ENCODE results near the gene SH3RF2. TPM values are rescaled to one million over a fixed set of nuclear protein-coding genes. Genes with fewer than 3 reads are reported as not detected.
"Not testable (repeated sequence)": the region's sequence is repeated elsewhere in the genome, so short reads cannot be mapped to it uniquely, and the experiment has no call there.

The SH3RF2 gene
- total and polyA plus RNA-seq, 2 donors (not counting 1 experiment from before 2014, with no cell fraction given) = 0.03 TPM; not detected in 1

DNA sequence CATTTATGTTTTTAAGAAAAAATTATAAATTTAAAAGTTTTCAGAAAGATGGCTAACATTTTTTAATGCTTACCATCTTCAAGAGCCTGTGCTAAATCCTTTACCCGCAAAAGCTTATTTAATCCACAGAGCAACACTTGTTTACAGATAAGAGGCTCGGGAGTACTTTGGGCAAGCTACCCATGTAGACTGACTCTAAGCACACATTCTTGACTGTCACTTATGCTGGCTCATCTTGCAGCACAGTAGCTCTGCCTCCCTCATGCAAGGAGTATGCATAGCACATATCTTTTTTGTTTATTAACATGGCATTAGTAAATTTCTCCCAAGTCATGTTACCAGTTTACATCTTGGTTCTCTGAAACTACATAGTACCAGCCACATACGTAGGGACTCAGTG is 14.7 kb downstream of the SH3RF2 start:
- H4K20me1 ChIP-seq (ENCODE audit: control insufficient read depth, insufficient read depth, low read length, poor library complexity, severe bottlenecking) = no peaks in the 10 kb centered on the region
- H3K36me3 ChIP-seq (replicated peaks in 1 of 2; ENCODE audit: control extremely low read depth in 1 of 2, control insufficient read depth in 1 of 2, extremely low read depth in 1 of 2, insufficient read depth in 2 of 2, low read length in 1 of 2) = no peaks in the 10 kb centered on the region
- ATAC-seq (ENCODE audit: low read depth) (no peak), DNase-seq (no peak)
- H3K9me3 Mint-ChIP-seq (ENCODE audit: insufficient read depth) = no peaks in the 10 kb centered on the region
- H3K4me2 ChIP-seq (replicated peaks; ENCODE audit: low read depth, low read length, poor library complexity, severe bottlenecking) = no peak overlapping the region
- peaks cover 17% of the 10 kb centered on the region for H3K27me3 Mint-ChIP-seq
- no peaks in the 10 kb centered on the region for H3K9me3 ChIP-seq (ENCODE audit: control extremely low read depth in 1 of 3, control insufficient read depth in 2 of 3, insufficient read depth in 1 of 3, low read length in 2 of 3)
- no peaks in the 10 kb centered on the region for H3K4me1 ChIP-seq (ENCODE audit: control insufficient read depth in 2 of 2, insufficient read depth in 2 of 2, low read length in 2 of 2)
- no CpG with 5 or more reads among the region's 3 CpGs for WGBS (ENCODE audit: insufficient coverage)
- no peak for TF ChIP-seq EZH2 (IDR thresholded peaks at IDR 0.05; ENCODE audit: borderline replicate concordance, insufficient read depth, low read depth, low read length, poor library complexity, severe bottlenecking)
- TF ChIP-seq, protein P1, sequence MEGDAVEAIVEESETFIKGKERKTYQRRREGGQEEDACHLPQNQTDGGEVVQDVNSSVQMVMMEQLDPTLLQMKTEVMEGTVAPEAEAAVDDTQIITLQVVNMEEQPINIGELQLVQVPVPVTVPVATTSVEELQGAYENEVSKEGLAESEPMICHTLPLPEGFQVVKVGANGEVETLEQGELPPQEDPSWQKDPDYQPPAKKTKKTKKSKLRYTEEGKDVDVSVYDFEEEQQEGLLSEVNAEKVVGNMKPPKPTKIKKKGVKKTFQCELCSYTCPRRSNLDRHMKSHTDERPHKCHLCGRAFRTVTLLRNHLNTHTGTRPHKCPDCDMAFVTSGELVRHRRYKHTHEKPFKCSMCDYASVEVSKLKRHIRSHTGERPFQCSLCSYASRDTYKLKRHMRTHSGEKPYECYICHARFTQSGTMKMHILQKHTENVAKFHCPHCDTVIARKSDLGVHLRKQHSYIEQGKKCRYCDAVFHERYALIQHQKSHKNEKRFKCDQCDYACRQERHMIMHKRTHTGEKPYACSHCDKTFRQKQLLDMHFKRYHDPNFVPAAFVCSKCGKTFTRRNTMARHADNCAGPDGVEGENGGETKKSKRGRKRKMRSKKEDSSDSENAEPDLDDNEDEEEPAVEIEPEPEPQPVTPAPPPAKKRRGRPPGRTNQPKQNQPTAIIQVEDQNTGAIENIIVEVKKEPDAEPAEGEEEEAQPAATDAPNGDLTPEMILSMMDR (IDR thresholded peaks at IDR 0.05) = no peak
- H3K4me3 ChIP-seq (ENCODE audit: control extremely low read depth in 1 of 5, extremely low read depth in 1 of 5, insufficient read depth in 1 of 5, low read depth in 2 of 5, low read length in 4 of 5) = no peak overlapping the region
- H3K9ac ChIP-seq (ENCODE audit: low read length) = no peak overlapping the region
- no peaks in the 10 kb centered on the region for H3K27me3 ChIP-seq (replicated peaks in 1 of 4; ENCODE audit: control extremely low read depth in 1 of 4, control insufficient read depth in 3 of 4, insufficient read depth in 4 of 4, low read length in 3 of 4)
- H3K4me3 Mint-ChIP-seq = no peak overlapping the region
- no peaks in the 10 kb centered on the region for H3K4me1 Mint-ChIP-seq
- H3K27ac ChIP-seq (ENCODE audit: low read length in 2 of 2) = no peak overlapping the region
- ChIA-PET CTCF (no interaction called here), POLR2A (no interaction called here)
- no peak overlapping the region for H3K27ac Mint-ChIP-seq
- H3K79me2 ChIP-seq (ENCODE audit: control insufficient read depth, insufficient read depth, low read length) = no peaks in the 10 kb centered on the region
- intact Hi-C loops (cut with micrococcal nuclease) = no loop called here
- no peak overlapping the region for H2AFZ ChIP-seq (ENCODE audit: insufficient read depth, low read depth, low read length, poor library complexity, severe bottlenecking)

DNA sequence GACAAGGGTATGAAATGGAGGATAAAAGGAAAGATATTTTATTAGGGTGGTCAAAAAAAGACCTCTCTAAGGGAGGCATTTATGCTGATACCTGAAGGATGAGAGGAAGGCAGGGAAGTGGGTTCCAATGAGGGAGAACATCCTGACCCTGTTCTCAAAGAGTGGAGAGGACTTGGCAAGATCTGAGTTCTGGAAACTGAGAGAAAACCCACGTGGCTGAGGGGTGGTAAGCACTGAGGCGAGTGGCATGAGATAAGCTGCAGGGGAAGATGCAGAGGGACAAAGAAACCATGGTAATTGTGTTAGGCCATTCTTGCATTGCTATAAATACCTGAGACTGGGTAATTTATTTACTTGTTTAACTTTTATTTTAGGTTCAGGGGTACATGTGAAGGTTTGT is 16.8 kb downstream of the SH3RF2 start:
- Histone ChIP-seq H4K20me1 (ENCODE audit: control insufficient read depth, insufficient read depth, low read length, poor library complexity, severe bottlenecking) (no peaks in the 10 kb centered on the region), H3K4me1 (ENCODE audit: control insufficient read depth in 2 of 2, insufficient read depth in 2 of 2, low read length in 2 of 2) (no peaks in the 10 kb centered on the region), H3K4me2 (replicated peaks; ENCODE audit: low read depth, low read length, poor library complexity, severe bottlenecking) (no peak overlapping the region), H3K4me3 (ENCODE audit: control extremely low read depth in 1 of 5, extremely low read depth in 1 of 5, insufficient read depth in 1 of 5, low read depth in 2 of 5, low read length in 4 of 5) (no peak overlapping the region), H3K9me3 (ENCODE audit: control extremely low read depth in 1 of 3, control insufficient read depth in 2 of 3, insufficient read depth in 1 of 3, low read length in 2 of 3) (no peaks in the 10 kb centered on the region), H3K27me3 (replicated peaks in 1 of 4; ENCODE audit: control extremely low read depth in 1 of 4, control insufficient read depth in 3 of 4, insufficient read depth in 4 of 4, low read length in 3 of 4) (no peaks in the 10 kb centered on the region), H2AFZ (ENCODE audit: insufficient read depth, low read depth, low read length, poor library complexity, severe bottlenecking) (no peak overlapping the region), H3K27ac (ENCODE audit: low read length in 2 of 2) (no peak overlapping the region), H3K9ac (ENCODE audit: low read length) (no peak overlapping the region), H3K36me3 (replicated peaks in 1 of 2; ENCODE audit: control extremely low read depth in 1 of 2, control insufficient read depth in 1 of 2, extremely low read depth in 1 of 2, insufficient read depth in 2 of 2, low read length in 1 of 2) (no peaks in the 10 kb centered on the region), H3K79me2 (ENCODE audit: control insufficient read depth, insufficient read depth, low read length) (no peaks in the 10 kb centered on the region)
- Mint-ChIP-seq H3K4me1 (no peaks in the 10 kb centered on the region), H3K27ac (no peak overlapping the region), H3K27me3 (peaks cover 18% of the 10 kb centered on the region), H3K9me3 (ENCODE audit: insufficient read depth) (no peaks in the 10 kb centered on the region), H3K4me3 (no peak overlapping the region)
- CTCF ChIA-PET = no interaction called here
- intact Hi-C loops (cut with micrococcal nuclease) = no loop called here
- 56% methylated on average over 1 of the region's 2 CpGs for WGBS (ENCODE audit: insufficient coverage)
- POLR2A ChIA-PET = no interaction called here
- no peak for ATAC-seq (ENCODE audit: low read depth)
- no peak for DNase-seq
- TF ChIP-seq, protein P1 (IDR thresholded peaks at IDR 0.05) = no peak
- no peak for TF ChIP-seq EZH2 (IDR thresholded peaks at IDR 0.05; ENCODE audit: borderline replicate concordance, insufficient read depth, low read depth, low read length, poor library complexity, severe bottlenecking)

DNA sequence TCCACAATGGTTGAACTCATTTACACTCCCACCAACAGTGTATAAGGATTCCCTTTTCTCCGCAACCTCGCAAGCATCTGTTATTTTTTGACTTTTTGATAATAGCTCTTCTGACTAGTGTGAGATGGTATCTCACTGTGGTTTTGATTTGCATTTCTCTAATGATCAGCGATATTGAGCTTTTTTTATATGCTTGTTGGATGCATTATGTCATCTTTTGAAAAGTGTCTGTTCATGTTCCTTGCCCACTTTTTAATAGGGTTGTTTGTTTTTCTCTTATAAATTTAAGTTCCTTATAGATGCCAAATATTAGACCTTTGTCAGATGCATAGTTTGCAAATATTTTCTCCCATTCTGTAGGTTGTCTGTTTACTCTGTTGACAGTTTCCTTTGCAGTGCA is 17.8 kb downstream of the SH3RF2 start:
- H3K9me3 ChIP-seq (ENCODE audit: control extremely low read depth in 1 of 3, control insufficient read depth in 2 of 3, insufficient read depth in 1 of 3, low read length in 2 of 3); H3K27ac ChIP-seq (ENCODE audit: low read length in 2 of 2); H3K4me2 ChIP-seq (replicated peaks; ENCODE audit: low read depth, low read length, poor library complexity, severe bottlenecking); H3K27me3 ChIP-seq (replicated peaks in 1 of 4; ENCODE audit: control extremely low read depth in 1 of 4, control insufficient read depth in 3 of 4, insufficient read depth in 4 of 4, low read length in 3 of 4); H3K4me1 ChIP-seq (ENCODE audit: control insufficient read depth in 2 of 2, insufficient read depth in 2 of 2, low read length in 2 of 2); H3K4me1 Mint-ChIP-seq; H3K4me3 Mint-ChIP-seq; H3K9me3 Mint-ChIP-seq (ENCODE audit: insufficient read depth); POLR2A ChIA-PET; H3K79me2 ChIP-seq (ENCODE audit: control insufficient read depth, insufficient read depth, low read length); H2AFZ ChIP-seq (ENCODE audit: insufficient read depth, low read depth, low read length, poor library complexity, severe bottlenecking); H3K36me3 ChIP-seq (replicated peaks in 1 of 2; ENCODE audit: control extremely low read depth in 1 of 2, control insufficient read depth in 1 of 2, extremely low read depth in 1 of 2, insufficient read depth in 2 of 2, low read length in 1 of 2); H3K4me3 ChIP-seq (ENCODE audit: control extremely low read depth in 1 of 5, extremely low read depth in 1 of 5, insufficient read depth in 1 of 5, low read depth in 2 of 5, low read length in 4 of 5); DNase-seq; H3K9ac ChIP-seq (ENCODE audit: low read length); H3K27ac Mint-ChIP-seq; CTCF ChIA-PET; H4K20me1 ChIP-seq (ENCODE audit: control insufficient read depth, insufficient read depth, low read length, poor library complexity, severe bottlenecking); ATAC-seq (ENCODE audit: low read depth); intact Hi-C loops (cut with micrococcal nuclease): not testable (repeated sequence)
- H3K27me3 Mint-ChIP-seq = peaks cover 18% of the 10 kb centered on the region
- WGBS (ENCODE audit: insufficient coverage) = no CpG with 5 or more reads among the region's 3 CpGs

Measured in B cell (primary cell).